T follicular helper cell (primary cell): ENCODE data around the gene HYAL1.
"Not testable (repeated sequence)": the region's sequence is repeated elsewhere in the genome, so short reads cannot be mapped to it uniquely, and the experiment has no call there.

Experiments
- DNase-seq: peaks from one replicate; pipeline ENCODE4 v3.0.0-alpha.2; 2020; ENCODE audit warnings: low read depth

The HYAL1 gene

DNA sequence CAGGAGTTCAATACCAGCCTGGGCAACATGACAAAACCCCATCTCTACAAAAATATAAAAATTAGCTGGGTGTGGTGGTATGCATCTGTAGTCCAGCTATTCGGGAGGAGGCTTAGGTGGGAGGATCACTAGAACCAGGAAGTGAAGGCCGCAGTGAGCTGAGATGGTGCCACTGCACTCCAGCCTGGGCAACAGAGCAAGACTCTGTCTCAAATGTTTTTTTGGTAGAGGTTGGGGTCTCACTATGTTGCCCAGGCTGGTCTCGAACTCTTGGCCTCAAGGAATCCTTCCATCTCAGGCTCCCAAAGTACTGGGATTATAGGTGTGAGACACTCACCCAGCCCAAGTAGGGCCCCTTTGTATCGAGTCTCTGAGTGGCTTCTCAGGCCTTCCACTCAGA is 9.3 kb downstream of the HYAL1 start:
- no peak for DNase-seq

DNA sequence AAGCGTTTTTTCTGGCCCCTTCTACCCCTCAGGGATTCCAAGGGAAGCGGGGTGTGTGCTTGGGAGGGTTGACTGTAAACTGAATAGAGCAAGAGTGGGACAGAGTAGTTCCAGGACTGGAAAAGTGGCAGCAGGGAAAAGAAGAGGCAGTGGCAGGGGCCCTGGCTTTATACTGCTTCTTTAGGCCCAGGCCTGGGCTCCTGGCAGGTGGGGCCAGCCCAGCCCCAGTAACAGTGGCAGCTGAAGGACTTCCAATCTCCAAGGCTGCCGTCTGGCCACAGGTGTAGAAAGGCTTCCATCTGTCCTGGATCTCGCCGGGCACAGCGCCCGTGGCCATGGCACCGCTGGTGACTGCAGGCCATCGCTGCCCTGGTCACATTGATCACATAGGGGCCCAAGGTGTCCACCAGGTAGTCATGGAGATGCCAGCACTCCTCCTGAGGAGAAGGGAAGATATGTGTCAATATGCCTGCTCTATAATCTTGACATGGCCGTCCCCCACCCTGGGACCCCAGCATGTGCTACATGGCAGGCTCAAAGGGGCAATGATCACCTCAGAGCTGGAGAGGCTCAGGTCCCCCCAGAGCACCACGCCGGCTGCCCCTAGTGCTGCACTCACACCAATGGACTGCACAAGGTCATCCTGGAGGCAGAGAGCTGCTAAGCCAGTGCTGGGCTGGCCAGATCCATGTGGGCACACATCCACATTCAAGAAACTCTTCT is 10.1 kb downstream of the HYAL1 start:
- no peak for DNase-seq

GRCh38 chr3:50292159-50293078 is 11.0 kb downstream of the HYAL1 start, which contains the start of gene IFRD2:
Gene IFRD2 (minus strand): TSS chr3:50292429. CDS start chr3:50292274, 155 bp downstream.
- peak; percentile 93 for DNase-seq

GRCh38 chr3:50290161-50290641 is 13.2 kb downstream of the HYAL1 start:
- no peak for DNase-seq

- DNase-seq, result no peak
These were observed 14.2 kb downstream of the HYAL1 start for GRCh38 chr3:50289130-50289529.

- no peak for DNase-seq
These were observed 14.9 kb downstream of the HYAL1 start for GRCh38 chr3:50288387-50289007.

GRCh38 chr3:50287262-50287661 is 16.1 kb downstream of the HYAL1 start:
- DNase-seq, result no peak

DNA sequence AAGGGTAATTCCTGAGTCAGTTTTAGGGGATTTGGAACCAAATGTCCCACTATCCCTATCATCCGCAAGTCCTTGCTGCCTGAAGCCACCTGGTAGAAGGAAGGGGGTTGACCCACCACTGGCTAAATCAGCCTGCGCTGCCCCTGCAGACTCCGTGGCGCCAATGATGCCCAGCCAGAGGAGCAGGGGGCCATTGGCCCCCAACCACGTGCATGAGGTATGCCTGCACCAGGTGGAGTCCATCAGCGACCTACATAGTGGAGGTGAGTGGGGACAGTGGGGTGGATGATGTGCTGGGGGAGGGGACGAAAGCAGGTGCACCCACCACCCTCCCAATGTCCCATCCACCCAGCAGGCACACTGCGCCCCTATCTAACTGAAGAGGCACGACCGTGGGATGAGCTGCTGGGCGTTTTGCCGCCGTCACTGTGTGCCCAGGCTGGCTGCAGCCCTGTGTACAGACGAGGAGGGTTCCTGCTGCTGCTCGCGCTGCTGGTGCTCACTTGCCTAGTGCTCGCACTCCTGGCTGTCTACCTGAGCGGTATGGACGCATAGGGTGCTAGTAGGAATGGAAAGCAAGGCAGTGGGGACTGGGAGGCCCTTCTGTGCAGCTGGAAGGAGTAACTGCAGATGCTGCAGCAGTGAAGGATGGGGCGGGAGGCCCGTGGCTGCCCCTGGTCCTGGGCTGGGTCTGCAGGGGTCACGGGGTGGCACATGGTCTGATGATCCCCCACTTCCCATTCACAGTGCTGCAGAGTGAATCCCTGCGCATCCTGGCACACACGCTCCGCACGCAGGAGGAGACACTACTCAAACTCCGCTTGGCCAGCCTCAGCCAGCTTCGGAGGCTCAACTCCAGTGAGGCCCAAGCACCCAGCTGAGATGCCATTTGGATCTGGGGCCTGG is 16.8 kb downstream of the HYAL1 start:
- DNase-seq, result no peak

DNA sequence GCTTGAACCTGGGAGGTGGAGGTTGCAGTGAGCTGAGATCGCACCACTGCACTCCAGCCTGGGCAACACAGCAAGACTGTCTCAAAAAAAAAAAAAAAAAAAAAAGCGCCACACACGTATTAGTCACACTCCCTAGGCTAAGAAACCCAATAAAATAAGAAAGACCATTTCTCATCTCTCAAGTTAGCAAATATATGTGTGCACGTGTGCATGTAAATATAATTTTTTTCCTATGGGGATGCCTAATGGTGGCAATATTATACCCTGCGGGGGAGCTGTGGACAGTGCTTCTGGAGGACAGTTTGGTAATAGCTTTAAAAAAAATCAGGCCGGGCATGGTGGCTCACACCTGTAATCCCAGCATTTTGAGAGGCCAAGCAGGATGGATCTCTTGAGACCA is 19.3 kb downstream of the HYAL1 start:
- DNase-seq, result not testable (repeated sequence)

- DNase-seq, result no peak
These were observed 23.9 kb downstream of the HYAL1 start for GRCh38 chr3:50279255-50280016.

DNA sequence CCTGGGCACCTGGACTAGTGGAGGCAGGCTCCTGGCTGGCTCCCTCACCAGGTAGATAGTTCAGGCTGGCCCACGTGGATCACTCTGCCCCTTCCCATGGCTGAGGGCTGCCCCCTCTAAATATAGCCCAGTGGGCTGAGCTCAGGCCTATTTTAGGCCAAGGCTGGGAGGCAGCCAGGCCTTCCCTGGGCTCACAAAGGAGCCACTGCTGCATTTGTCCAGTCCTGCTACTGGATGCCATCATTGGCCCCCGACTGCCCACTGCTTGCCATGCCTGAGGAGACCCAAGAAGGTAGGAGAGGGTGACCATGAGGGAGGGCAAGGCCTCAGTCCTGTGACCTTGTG is 24.5 kb downstream of the HYAL1 start, which contains the start of gene LSMEM2:
LSMEM2 (plus strand) TSS at position 208 of the 345 bp plus-strand sequence; CDS start at position 235, 27 bp downstream.
- DNase-seq, result no peak

DNA sequence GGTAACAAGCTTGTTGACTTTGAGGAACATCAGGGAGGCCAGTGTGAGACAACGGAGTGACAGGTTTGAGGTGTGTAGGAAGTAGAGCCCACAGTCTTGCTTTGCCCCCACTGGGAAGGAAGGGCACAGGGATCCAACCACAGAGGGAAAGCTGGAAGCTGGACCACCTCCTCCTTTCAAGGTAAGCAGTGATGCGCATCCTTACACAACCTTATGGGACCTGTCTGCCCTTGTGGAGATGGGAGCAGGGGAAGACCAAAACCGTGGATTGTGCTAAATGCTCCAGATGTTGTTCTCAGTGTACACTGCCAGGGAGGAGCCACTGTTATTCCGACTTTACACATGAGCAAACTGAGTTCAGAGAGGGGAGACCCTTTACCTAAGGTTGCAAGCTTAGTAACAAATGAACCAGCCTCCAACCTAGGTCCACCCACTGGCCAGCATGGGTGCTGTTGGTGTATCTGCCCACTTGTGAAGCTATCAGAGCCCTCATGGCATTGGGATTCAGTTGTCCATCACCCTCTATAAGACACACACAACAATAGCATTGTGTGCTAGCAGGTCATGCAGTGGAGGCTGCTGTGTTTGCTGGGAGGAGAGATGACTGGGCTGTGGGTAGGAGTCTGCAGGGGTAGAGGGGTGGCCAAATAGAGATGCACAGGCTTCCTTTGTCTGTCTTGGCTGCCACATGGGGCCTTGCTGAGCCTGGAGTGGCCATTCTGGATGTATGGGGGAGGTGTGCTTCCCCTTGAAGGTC is 25.1 kb downstream of the HYAL1 start:
- no peak for DNase-seq

DNA sequence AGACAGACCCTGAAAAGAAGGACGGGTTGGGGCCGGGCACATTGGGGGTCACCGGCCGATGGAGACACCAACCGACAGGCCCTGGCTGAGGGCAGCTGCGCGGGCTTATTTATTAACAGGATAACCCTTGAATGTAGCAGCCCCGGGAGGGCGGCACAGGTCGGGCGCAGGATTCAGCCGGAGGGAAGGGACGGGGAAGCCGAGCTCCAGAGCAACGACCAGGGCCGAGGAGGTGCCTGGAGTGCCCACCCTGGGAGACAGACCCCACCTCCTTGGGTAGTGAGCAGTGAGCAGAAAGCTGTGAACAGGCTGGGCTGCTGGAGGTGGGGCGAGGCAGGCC is 26.6 kb downstream of the HYAL1 start:
- DNase-seq, result no peak

- no peak for DNase-seq
These were observed 27.2 kb downstream of the HYAL1 start for GRCh38 chr3:50275996-50276761.

- DNase-seq, result no peak
These were observed 28.0 kb downstream of the HYAL1 start for GRCh38 chr3:50275141-50275995.

DNA sequence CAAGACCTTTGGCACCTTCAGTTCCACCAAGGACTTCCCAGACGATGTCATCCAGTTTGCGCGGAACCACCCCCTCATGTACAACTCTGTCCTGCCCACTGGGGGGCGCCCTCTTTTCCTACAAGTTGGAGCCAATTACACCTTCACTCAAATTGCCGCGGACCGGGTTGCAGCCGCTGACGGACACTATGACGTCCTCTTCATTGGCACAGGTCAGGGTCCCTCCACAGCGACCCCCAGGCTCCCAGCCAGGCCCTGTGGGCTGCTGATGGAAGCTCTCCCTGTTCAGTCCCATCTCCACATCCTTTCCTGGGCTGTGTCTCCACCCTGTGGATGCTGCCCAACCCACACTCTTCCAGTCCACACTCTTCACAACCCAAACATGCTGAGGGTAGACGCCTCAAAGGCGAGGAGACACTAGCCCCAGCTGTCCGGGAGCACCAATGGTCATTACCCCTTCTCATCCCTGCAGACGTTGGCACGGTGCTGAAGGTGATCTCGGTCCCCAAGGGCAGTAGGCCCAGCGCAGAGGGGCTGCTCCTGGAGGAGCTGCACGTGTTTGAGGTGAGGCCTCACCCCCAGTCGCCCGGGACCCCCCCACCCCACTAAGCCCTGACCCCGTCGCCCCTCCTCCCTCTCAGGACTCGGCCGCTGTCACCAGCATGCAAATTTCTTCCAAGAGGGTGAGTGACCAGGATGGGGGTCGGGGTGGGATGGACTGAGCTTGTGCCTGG is 28.8 kb downstream of the HYAL1 start:
- peak; percentile 58 for DNase-seq

GRCh38 chr3:50273689-50274065 is 29.7 kb downstream of the HYAL1 start:
- no peak for DNase-seq
